LoVo (cell line): ENCODE measurements around the gene KCNMA1.

Experiments used
- DNase-seq: peaks from one replicate; pipeline ENCODE4 v3.0.0-alpha.2; 2016; ENCODE audit warnings: low spot score

KCNMA1 gene

DNA sequence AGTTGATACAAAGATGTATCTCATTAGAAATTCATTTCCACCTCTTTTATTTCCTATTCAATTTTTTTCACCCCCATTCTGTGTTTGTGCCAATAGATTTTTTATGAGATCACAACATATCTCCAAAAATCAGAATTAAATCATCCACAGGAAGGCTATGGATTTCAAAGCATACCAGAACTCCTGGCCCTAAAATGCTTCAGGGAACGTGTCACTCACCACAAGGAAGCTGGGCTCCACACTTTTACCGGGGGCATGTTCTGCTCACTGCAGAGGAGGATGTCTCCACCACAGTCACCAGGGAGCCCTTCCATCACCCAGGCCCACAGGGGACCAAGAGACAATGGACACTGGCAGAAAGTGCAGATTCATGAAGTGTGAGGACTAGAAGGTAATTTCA lies 456.8 kb downstream of the KCNMA1 start:
- DNase-seq, result no peak

DNA sequence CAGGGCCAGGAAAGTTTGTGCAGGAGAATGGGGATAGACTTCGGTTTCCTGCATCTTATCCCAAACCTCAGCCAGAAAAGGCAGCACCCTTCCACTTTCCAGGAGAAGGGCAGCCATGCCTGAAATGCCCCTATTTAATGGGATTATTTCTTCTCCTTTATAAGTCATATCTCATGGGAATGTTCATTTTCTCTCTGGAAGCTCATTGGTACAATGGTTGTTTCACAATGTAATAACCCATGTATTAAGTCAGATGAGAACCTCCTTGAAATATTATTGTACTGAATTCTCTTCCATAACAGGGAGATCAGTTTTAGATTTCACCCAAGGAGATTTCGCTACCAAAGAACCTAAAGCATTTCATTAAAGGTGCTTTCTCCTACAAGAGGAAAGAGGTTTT lies 457.5 kb downstream of the KCNMA1 start:
- DNase-seq, result no peak

DNA sequence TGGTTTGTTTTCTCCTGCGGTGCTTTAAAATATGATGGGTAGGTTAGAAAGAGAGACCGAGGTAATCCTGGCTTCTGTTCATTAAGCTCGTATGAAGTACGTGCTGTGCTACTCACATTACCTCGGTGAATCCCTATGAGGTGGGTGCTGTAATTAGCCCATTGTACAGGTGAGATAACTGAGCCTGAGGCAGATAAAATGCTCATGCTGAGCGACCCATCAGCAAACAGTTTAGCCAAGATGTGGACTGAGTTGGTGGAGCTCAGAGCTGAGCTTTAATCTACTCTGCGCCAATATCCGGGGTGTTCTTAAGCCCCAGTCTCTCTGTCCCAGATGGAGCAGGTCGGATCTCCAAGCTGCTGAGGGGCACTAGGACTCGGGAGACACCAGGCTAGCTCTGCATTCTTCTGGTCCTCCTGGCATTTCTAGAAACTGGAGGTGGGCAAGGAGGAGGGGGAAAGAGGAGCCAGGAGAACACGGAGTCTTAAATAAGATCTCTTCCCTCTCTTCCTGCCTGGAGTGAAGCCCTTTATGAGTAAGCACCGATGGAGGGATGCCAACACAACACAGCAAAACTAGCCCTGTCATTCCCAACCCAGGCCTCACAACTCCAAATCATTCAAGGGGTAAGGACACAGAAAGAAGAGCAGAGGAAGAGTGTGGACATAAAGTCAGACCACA lies 458.5 kb downstream of the KCNMA1 start:
- peak; percentile 42 for DNase-seq

DNA sequence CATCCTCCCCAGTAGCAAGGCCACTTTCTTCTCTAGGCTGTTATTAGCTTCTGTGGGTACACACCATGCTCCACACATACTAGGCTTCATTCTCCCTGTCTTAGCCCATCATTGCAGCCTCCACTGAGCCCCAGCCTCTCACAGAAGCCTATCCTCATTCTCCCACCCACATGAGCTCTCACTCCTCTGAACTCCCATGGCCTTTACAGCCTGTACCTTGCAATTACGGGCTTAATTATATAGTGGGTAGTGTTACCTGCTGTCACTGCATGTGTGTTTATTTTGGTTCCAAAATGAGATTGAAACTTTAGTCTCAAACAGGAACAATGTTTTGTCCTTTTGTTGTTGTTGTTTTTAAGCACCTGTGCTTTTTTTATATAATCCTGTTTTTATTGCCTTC lies 460.0 kb downstream of the KCNMA1 start:
- DNase-seq, result no peak

DNA sequence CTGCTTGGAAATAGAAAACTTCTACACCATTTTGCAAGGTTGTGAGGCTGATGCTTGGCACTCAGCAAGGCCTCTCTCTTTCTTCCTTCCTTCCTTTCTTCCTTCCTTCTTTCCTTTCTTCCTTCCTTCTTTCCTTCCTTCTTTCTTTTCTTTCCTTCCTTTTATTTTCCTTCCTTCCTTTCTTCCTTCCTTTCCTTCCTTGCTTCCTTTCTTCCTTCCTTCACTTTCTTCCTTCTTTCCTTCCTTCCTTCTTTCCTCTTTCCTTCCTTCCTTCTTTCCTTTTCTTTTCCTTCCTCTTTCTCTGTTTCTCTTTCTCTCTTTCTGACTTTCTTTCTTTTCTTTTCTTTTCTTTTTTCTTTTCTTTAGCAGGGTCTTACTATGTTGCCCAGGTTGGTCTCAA lies 460.4 kb downstream of the KCNMA1 start:
- DNase-seq, result no peak

DNA sequence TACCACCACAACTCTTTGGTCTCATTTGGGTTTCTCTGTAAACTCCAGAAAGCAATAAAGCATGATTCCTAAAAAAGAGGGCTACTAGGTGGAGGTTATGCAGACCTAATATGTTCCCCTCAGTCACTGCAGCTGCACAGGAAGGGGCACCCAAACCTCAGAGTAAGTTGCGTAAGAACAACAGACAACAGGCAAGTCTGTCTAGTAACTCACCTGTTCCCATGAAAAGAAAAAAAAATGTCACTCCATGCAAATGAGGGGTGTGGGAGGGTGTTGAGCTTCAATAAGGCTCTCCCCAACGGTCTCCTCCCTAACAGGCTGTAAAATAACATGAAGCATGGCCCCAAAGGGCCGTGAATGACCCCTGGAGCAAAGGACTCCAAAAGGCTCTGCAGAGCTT lies 461.4 kb downstream of the KCNMA1 start:
- no peak for DNase-seq

DNA sequence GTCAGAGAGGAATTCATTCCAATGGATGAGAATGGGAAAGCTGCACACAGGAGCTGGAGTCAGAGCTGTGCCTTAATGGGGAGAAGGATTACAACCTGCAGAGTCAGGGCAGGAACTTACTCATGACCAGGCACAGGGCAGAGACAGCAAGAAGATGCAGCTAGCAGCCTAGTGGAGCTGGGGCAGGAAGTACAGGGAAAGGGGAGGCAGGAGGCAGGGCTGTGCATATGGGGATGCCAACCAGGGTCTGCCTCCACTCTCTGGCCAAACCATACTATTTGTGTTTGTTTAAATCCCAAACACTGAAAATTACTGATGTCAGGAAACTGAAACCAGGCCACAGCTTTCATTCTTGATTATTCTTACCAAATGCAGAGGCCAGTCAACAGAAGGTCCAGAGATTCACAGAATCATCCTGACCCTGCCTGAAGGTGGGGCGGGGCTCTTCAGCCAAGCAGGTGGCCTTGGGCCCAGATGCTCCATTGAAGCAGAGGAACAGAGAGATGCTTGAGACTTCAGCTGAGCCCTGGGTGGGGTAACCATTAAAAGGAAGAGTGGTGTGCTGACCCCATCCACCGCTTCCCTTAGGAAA lies 461.9 kb downstream of the KCNMA1 start:
- DNase-seq, result no peak

DNA sequence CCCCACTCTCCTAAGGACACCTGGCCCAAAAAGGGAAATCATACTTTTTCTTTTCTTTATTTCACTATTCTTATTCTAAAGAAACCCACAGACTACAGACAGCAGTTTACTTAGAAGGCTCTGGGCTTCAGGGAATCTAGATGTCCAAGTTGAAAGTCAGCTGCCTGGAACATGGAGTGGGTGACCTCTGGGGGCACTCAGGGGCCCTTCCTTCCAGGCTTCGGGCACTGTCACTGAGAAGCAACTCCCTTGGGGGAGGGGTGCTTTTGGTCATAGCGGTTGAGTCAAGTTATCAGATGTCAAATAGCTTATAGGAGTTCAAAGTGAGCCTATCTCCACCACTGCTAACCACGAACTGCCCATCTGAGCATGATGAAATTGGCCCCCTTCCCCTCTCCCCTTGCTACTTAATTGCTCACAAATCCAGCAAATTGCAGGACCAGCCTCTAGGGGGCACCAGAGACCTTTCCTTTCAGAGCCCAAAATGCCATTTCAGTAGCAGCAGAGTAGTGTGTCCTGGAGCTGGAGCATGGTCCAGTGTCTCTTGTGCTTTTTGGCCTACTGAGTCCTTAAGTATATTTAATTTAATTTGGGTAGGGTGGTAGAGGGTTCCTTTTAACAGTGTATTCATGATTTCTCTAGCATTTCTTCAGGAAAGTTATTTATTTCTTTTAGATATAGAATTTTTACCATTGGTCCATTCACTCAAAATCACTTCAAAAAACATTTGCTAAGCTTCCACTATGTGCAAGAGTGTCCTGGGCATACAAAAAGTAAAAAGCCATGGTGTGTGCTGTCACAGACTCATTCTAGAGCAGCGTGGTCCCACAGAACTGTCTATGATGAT lies 463.8 kb downstream of the KCNMA1 start:
- DNase-seq, result peak; percentile 66

DNA sequence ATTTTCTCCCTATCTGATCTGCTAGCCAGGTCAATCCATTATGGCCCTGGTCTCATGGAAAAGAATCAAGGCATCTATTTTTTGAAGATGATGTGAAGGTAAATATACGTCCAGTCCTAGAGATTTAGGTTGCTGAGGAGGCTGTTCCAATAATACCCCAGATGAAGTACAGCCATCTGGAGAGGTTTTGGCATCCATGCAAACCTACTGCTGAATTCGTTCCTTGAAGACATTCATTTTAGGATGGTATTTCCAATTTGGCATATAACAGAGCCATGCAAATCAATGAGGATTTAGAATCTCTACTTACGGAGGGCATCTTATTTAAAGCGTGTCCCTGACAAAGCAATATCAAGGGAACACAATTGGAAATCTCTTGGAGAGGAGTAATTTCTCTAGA lies 465.5 kb downstream of the KCNMA1 start:
- DNase-seq, result no peak

DNA sequence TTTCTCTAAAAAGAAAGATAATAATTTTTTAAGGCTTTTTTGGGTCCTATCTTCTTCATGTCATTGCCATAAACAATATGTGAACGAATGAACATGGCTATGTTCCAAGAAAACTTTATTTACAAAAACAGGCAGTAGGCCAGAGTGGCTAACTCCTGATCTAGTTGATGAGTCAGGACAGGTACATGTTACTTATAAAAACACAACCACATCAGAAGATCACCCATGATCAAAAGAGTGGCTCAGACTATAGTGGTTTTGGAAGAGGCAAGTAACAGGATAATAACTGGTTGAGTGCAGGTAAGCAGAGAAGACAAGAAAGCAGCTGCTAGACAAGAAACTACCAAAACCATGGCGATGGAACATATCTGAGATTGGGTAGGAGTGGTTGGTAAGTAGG lies 468.7 kb downstream of the KCNMA1 start:
- DNase-seq, result peak; percentile 53

DNA sequence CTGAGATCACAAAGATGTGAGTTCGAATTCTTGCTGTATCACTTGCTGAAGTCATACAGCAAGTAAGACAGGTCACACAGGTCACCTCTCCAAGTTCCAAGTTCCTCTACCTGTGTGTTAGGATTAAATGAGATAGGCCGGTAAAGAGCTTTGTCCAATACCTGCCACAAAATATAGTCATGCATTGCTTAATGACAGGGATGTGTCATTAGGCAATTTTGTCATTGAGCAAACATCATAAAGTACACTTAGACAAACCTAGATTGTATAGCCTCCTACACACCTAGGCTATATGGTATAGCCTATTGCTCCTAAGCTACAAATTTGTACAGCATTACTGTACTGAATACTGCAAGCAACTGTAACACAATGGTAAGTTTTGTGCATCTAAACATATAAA lies 469.4 kb downstream of the KCNMA1 start:
- peak; percentile 35 for DNase-seq

DNA sequence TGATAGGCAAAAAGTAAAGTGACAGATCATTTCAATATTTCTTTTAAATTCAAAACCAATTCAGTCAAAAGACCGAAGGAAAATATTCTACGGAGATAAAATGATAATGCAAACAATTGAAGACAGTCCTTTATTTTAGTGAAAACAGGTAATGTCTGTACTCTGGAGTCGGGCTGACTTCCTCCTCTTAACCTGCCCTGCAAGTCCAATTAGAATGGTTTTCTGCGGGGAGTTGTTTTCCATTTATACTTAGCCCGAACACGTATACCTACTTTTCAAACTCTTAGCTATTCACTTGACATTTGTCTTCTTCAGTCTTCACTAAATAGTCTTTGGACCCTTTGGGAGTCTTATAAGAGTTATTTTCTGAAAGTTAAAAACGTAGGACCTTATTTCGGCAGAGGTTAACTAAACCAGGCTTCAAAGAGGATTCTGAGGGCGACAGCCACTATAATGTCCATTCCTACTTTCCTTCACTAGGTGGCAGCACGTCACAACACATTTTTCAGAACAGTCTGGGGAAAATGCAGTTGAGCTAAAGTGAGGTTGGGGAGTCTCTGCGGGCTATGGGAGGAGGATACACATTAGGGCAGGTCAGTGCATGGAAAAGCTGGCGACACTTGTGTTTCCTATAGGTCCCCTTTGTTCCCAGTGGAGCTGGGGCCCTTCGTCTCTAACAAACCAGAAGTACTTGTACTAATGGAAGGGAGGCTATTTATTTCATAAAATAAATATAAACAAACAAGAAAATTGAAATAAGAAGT lies 472.0 kb downstream of the KCNMA1 start:
- peak; percentile 55 for DNase-seq

DNA sequence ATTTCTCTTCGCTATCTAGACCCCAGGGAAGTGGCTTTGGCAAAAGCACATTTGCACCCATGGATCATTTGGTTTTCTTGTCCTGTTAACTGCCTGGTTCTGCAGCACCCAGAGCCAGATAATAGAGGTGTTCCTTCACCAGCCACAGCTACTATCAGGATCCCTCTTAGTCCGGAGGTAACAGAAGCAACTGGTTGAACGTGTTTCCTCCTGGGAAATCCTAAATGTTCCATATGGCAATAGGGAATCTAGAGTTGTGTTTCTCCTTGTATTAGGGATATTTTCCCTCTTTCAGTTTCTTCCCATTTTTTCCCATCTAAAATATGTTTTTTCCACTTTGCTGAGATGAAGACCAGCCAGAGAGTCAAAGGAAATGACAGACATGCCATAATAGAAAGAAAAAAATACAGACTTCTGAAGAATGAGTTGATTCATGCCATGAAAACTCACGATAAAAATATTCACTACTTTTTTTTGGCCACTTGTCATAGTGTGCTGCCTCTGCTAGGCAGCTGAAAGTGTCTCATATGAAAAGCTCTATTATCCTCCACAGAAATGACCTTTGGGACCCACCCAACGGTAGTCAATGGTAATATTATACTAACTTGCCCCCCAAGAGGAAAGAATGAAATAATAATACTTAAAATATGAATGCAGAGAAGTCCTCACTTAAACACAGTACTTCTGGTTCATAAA lies 472.8 kb downstream of the KCNMA1 start:
- DNase-seq, result no peak

DNA sequence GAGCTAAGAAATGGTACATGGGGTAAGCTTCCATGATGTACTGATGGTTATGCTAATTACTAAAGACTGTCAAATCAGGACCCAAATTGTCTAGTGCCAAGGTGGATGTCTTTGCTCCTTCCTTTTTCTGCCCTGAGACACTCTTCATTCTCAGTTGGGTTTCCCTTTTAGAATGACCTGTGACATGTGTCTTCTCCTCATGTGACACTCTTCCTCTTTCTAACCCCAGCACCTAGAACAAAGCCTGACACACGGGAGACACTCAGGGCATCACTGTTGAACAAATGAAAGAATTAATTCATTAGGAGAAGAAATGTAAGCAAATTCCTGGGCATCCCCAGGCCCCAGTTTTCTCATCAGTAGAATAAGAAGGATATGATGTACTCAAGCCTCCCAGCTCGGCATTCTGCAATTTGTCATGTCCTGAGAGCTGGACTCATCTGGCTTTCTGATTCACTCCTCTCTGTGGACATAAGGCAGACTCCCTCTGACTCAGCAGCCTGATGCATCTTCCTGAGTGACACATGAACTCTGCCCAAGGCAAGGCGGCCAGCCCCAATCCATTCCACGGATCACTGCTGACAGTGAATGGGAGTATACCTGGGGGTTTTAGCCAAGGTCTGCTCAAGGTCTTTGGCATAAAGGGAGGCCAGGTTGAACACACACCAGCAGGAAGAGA lies 473.8 kb downstream of the KCNMA1 start:
- peak; percentile 46 for DNase-seq

DNA sequence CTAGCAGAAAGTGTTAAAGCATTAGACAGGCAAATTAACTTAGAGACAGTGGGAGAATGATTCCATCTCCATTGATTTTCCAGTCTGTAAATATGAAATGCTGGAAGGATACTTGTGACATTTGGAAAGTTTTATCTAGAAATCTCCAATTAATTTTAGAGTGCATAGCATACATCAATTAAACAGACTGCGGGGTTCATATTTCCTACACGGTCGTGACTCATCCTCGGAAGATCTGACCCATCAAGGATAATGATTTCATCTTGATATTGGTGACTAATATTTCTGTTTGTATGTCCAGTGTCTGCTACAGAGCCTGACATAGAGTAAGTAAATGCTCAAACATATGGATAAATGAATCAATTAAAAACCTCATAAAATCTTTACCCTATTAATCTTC lies 474.9 kb downstream of the KCNMA1 start:
- DNase-seq, result no peak

DNA sequence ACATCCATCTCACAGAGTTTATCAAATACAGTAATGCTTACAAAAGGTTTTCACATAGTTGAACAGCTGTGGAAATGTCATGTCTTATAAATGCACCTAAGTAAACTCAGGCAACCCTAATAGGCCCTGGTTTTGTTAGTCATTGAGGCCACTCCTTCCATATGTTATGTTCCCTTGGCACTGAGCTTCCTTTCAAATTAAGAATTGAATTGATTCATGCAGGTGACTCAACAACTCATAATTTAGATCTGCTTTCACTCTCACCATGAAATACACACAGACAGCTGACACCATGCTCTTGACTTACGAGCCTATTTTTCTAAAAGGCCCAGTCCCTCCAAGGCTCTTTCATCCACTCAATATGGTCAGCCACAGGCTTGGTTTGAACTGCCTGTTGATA lies 476.9 kb downstream of the KCNMA1 start:
- DNase-seq, result peak; percentile 58

DNA sequence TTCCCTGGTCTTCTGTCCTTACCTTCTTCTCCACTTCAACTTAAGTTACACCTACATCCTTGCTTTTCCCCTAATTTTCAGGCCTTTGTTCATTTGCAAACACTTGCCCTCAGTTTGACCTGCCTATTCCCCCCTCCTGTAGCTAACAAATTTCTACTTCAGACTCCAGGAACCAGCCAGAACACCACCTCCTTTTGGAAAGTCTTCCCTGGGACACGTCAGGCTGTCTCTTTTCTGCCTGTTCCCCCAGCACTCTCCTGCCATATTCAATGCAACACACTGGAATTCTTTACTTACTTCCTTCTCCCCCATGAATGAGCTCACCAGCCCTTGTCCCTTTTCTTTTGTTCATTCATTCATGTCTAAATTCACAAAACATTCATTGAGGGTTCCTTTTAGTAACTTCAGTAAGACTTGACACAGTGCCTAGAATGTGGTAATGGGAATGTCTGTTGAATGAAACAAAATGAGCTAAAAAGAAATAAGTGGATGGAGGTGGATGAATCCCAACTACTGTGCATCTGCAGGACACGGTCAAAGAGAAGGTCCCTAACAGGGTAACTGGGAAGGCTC lies 478.0 kb downstream of the KCNMA1 start:
- no peak for DNase-seq

DNA sequence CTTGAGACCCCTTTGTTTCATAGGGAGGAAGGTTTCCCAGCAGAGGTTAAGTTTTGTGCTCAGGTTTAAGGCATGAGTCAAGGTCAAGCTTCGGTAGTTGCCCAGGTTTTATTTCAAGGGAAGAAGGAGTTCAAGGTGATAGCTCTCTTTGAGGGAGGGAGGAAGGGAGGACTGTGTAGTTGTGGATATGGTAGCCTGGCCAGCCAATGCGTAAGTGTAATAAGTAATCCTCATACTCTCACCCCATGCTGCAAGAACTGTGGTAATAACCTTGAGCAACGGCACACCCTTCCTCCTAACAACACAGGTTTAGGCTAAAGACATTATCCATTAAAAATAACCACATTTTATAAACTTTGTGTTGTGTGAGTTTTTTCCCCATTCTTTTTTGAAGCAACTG lies 478.9 kb downstream of the KCNMA1 start:
- no peak for DNase-seq

DNA sequence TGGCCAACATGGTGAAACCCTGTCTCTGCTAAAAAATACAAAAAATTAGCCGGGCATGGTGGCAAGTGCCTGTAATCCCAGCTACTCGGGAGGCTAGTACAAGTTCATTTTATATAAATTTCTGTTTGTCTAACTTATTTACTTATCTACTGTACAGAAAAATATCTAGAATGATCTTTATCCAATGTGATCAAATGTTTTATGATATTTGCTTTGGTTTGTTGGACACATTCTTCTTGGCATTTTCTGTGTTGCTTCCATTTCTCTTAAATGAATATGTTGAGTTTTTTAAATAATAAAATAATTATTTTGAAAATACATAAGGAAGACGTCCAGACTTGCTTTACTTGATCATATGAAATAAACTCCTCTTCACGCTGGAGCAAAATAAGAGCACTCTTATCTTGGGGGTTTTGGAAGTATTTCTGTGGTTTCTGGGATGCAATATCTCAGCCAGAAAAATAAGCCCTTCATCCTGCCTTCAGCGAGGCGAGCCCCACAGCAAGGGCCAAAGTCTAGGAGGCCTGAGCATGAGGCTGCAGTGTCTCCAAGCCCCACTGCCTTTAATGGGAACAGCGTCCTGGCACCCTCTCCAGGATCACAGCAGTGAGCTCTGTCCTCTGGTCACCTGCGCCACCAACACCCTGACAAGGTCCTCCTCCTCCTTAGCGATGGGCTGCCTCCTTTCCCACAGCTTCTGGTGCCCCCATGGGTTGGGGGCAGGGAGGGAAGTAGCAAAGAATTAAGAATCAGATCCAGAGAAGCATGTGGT lies 480.2 kb downstream of the KCNMA1 start:
- no peak for DNase-seq

DNA sequence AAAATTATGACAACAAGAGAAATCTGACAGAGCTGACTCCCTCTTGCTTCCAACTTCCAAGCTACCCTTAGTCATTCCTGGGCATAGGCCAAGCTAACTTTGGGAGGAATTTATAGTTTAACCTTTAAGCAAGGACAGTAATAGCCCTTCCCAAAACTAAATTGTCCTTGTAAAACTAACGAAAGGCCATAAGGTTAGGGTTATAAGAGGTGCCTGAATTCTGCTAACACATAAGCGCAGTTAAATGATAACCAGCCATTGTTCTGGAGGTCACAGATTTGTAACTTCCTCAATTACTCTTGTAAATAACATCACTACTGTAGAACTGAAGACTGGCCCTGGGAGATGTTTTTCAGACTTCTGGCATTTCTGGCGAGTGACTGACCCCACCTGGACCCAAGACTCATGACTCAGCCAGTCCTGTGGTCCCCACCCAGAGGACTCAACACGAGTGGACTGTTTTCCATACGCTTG lies 481.2 kb downstream of the KCNMA1 start:
- peak; percentile 26 for DNase-seq
